ENCODE results near the gene PVALB. TPM values are rescaled to one million over a fixed set of nuclear protein-coding genes. Genes with fewer than 3 reads are reported as not detected.

PVALB gene
- total and polyA plus RNA-seq, 4 donors = 0.56 to 3.4 (median 1.1) TPM

DNA sequence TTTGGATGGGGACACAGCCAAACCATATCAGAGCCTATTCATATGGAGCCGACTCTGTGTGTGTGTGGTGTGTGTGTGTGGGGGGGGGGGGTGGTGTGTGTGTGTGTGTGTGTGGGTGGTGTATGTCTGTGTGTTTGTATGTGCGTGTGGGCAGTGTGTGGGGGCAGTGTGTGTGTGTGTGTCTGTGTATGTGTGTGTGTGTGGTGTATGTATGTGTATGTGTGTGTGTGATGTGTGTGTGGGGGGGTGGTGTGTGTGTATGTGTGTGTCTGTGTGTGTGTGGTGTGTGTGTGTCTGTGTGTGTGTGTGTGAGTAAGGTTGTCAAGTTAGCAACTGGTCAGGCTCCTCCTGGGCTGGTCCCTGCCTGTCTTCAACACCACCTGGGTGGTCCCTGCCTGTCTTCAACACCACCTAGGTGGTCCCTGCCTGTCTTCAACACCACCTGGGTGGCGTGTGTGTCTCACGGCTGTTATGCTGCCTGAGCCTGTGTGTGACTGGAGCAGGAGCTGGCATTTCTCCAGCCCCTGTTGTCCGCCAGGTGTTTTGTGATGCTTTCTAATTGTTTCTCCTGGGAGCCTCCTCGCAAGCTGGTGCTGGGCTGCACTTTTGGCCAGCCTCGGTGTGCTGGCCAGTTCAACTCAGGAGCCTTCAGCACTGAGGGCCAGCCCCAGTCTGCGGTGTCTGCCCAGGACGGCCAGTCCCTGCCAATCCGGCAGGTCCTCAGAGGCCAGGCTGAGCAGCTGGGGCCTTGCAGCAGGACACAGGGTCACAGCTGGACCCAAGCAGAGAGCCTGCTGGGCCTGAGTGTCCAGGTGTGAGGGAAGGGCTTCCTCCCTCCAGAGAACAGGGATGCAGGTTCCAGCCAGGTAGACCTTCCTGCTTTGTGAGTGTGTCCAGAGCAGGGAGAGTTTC lies 21.5 kb upstream of the PVALB start:
- peaks cover 0 to under 1% (median 0%) of the 10 kb centered on the region in 4 donors for H3K9me3 ChIP-seq (ENCODE audit: control insufficient read depth in 4 of 4, low read length in 3 of 4)

DNA sequence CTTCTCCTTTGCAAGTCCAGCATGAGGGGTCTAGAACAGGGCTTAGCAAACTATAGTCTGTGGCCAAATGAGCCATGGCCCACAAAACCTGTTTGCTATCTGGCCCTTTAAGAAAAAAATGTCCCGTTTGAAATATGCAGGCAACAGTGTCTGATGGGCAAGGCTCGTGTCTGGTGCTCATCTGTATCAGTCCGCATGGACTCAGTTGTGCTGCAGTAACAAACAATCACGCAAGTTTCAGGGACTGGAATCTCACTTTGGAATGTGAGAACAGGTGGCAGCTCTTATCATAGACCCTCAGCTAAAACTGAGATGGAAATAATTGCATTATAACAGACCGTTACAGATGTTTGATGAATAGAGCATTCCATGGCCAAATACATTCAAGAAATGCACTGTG lies 19.1 kb upstream of the PVALB start:
- DNase-seq (ENCODE audit: low spot score) = no peak
- Histone ChIP-seq H3K27me3 (ENCODE audit: control insufficient read depth in 4 of 4, insufficient read depth in 4 of 4, low read length in 3 of 4) (peaks cover 0 to 2% (median 0%) of the 10 kb centered on the region in 4 donors), H3K36me3 (ENCODE audit: control insufficient read depth in 4 of 4, insufficient read depth in 3 of 4, low read depth in 1 of 4, low read length in 3 of 4) (no peaks in the 10 kb centered on the region), H3K9ac (ENCODE audit: low read depth in 1 of 2, low read length in 2 of 2) (no peak overlapping the region), H3K4me3 (ENCODE audit: low read depth in 1 of 3, low read length in 3 of 3) (no peak overlapping the region), H3K9me3 (ENCODE audit: control insufficient read depth in 4 of 4, low read length in 3 of 4) (peaks cover 0 to 3% (median under 1%) of the 10 kb centered on the region in 4 donors), H3K27ac (ENCODE audit: low read depth in 1 of 2, low read length in 2 of 2) (no peak overlapping the region), H3K4me1 (ENCODE audit: control insufficient read depth in 4 of 4, insufficient read depth in 4 of 4, low read length in 3 of 4) (no peaks in the 10 kb centered on the region)
- TF ChIP-seq, protein P1, sequence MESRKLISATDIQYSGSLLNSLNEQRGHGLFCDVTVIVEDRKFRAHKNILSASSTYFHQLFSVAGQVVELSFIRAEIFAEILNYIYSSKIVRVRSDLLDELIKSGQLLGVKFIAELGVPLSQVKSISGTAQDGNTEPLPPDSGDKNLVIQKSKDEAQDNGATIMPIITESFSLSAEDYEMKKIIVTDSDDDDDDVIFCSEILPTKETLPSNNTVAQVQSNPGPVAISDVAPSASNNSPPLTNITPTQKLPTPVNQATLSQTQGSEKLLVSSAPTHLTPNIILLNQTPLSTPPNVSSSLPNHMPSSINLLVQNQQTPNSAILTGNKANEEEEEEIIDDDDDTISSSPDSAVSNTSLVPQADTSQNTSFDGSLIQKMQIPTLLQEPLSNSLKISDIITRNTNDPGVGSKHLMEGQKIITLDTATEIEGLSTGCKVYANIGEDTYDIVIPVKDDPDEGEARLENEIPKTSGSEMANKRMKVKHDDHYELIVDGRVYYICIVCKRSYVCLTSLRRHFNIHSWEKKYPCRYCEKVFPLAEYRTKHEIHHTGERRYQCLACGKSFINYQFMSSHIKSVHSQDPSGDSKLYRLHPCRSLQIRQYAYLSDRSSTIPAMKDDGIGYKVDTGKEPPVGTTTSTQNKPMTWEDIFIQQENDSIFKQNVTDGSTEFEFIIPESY (IDR thresholded peaks at IDR 0.05) = no peak
- TF ChIP-seq, protein P2, sequence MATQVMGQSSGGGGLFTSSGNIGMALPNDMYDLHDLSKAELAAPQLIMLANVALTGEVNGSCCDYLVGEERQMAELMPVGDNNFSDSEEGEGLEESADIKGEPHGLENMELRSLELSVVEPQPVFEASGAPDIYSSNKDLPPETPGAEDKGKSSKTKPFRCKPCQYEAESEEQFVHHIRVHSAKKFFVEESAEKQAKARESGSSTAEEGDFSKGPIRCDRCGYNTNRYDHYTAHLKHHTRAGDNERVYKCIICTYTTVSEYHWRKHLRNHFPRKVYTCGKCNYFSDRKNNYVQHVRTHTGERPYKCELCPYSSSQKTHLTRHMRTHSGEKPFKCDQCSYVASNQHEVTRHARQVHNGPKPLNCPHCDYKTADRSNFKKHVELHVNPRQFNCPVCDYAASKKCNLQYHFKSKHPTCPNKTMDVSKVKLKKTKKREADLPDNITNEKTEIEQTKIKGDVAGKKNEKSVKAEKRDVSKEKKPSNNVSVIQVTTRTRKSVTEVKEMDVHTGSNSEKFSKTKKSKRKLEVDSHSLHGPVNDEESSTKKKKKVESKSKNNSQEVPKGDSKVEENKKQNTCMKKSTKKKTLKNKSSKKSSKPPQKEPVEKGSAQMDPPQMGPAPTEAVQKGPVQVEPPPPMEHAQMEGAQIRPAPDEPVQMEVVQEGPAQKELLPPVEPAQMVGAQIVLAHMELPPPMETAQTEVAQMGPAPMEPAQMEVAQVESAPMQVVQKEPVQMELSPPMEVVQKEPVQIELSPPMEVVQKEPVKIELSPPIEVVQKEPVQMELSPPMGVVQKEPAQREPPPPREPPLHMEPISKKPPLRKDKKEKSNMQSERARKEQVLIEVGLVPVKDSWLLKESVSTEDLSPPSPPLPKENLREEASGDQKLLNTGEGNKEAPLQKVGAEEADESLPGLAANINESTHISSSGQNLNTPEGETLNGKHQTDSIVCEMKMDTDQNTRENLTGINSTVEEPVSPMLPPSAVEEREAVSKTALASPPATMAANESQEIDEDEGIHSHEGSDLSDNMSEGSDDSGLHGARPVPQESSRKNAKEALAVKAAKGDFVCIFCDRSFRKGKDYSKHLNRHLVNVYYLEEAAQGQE (IDR thresholded peaks at IDR 0.05) = no peak
- no peak for TF ChIP-seq SP1 (IDR thresholded peaks at IDR 0.05)
- TF ChIP-seq, protein P3, sequence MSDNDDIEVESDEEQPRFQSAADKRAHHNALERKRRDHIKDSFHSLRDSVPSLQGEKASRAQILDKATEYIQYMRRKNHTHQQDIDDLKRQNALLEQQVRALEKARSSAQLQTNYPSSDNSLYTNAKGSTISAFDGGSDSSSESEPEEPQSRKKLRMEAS (IDR thresholded peaks at IDR 0.05) = no peak
- no peak for TF ChIP-seq HNF4G (IDR thresholded peaks at IDR 0.05)
- no peak for TF ChIP-seq RXRA (IDR thresholded peaks at IDR 0.05)
- TF ChIP-seq HNF4A (conservative IDR thresholded peaks at IDR 0.05) = no peak
- no peak for TF ChIP-seq ATF3 (IDR thresholded peaks at IDR 0.05)
- no peak for TF ChIP-seq RAD21 (IDR thresholded peaks at IDR 0.05)
- no peak for TF ChIP-seq FOXA1 (IDR thresholded peaks at IDR 0.05)
- WGBS = 69% methylated on average over 5 of the region's 5 CpGs

More for the DNA sequence above, 21.5 kb upstream of the PVALB start:
- no peak overlapping the region for H3K27ac ChIP-seq (ENCODE audit: low read depth in 1 of 2, low read length in 2 of 2)
- TF ChIP-seq NR2F2 (IDR thresholded peaks at IDR 0.05) (no peak), RAD21 (IDR thresholded peaks at IDR 0.05) (no peak), TAF1 (conservative IDR thresholded peaks at IDR 0.05) (no peak), EGR1 (IDR thresholded peaks at IDR 0.05; ENCODE audit: low read depth in 2 of 2) (no peak), SP1 (IDR thresholded peaks at IDR 0.05) (no peak), GABPA (IDR thresholded peaks at IDR 0.05 in 1 of 2, conservative IDR thresholded peaks at IDR 0.05 in 1 of 2) (no peak), FOXA1 (IDR thresholded peaks at IDR 0.05) (no peak), HNF4A (conservative IDR thresholded peaks at IDR 0.05) (no peak), FOXA2 (IDR thresholded peaks at IDR 0.05) (no peak), ATF3 (IDR thresholded peaks at IDR 0.05) (no peak)
- TF ChIP-seq, protein P1 (IDR thresholded peaks at IDR 0.05) = no peak
- H3K36me3 ChIP-seq (ENCODE audit: control insufficient read depth in 4 of 4, insufficient read depth in 3 of 4, low read depth in 1 of 4, low read length in 3 of 4) = no peaks in the 10 kb centered on the region
- H3K27me3 ChIP-seq (ENCODE audit: control insufficient read depth in 4 of 4, insufficient read depth in 4 of 4, low read length in 3 of 4) = peaks cover 0 to 2% (median 0%) of the 10 kb centered on the region in 4 donors
- no peak for DNase-seq (ENCODE audit: low spot score)
- H3K4me1 ChIP-seq (ENCODE audit: control insufficient read depth in 4 of 4, insufficient read depth in 4 of 4, low read length in 3 of 4) = no peaks in the 10 kb centered on the region
- H3K4me3 ChIP-seq (ENCODE audit: low read depth in 1 of 3, low read length in 3 of 3) = no peak overlapping the region
- no peak overlapping the region for H3K9ac ChIP-seq (ENCODE audit: low read depth in 1 of 2, low read length in 2 of 2)
- WGBS = 87% methylated on average over 10 of the region's 10 CpGs

Data from liver (tissue), 9 donors.